ENCODE results near the gene ZMYM2. TPM values are rescaled to one million over a fixed set of nuclear protein-coding genes. Genes with fewer than 3 reads are reported as not detected.

ZMYM2 gene
- total RNA-seq, 1 experiment from 2014 or later, result 159 TPM

GRCh38 chr13:19993024-19993423 is 34.5 kb downstream of the ZMYM2 start (continued):
- no peak for TF ChIP-seq ZMAT4 (CRISPR knock-in tag; IDR thresholded peaks at IDR 0.05)
- no peak for TF ChIP-seq ZNF121 (CRISPR knock-in tag; IDR thresholded peaks at IDR 0.05)
- no peak for TF ChIP-seq IRF2 (CRISPR knock-in tag; IDR thresholded peaks at IDR 0.05; ENCODE audit: borderline replicate concordance, low read depth)
- TF ChIP-seq JUN (CRISPR knock-in tag; IDR thresholded peaks at IDR 0.05), result no peak
- TF ChIP-seq MYBL2 (CRISPR knock-in tag; IDR thresholded peaks at IDR 0.05), result no peak
- no peak for TF ChIP-seq E2F4 (CRISPR knock-in tag; IDR thresholded peaks at IDR 0.05; ENCODE audit: borderline replicate concordance, low read depth)

- Mint-ChIP-seq H3K27ac (no peak overlapping the region), H3K27me3 (ENCODE audit: low read depth) (no peaks in the 10 kb centered on the region), H3K36me3 (peaks cover 32% of the 10 kb centered on the region), H3K9me3 (no peaks in the 10 kb centered on the region), H3K4me1 (no peaks in the 10 kb centered on the region; the same call in 1 of the 2 replicates), H3K4me3 (no peak overlapping the region)
- ATAC-seq (no peak), DNase-seq (ENCODE audit: low spot score) (no peak)
- POLR2A ChIA-PET, result interaction anchor here (0.6 kb wide), 1 partner anchor 31 kb away, joined by 3 read pairs; no protein-coding TSS in a partner anchor
- no peak for TF ChIP-seq ZBTB43 (CRISPR knock-in tag; IDR thresholded peaks at IDR 0.05)
- no peak for TF ChIP-seq TEAD4 (CRISPR knock-in tag; IDR thresholded peaks at IDR 0.05)
- no peak for TF ChIP-seq ELF4 (CRISPR knock-in tag; IDR thresholded peaks at IDR 0.05; ENCODE audit: low read depth)
- no peak for TF ChIP-seq USF2 (CRISPR knock-in tag; IDR thresholded peaks at IDR 0.05)
- no peak for TF ChIP-seq SOX15 (CRISPR knock-in tag; IDR thresholded peaks at IDR 0.05)
- no peak for TF ChIP-seq JUN (CRISPR knock-in tag; IDR thresholded peaks at IDR 0.05)
- no peak for TF ChIP-seq ATF1 (CRISPR knock-in tag; IDR thresholded peaks at IDR 0.05)
- no peak for TF ChIP-seq ZNF232 (CRISPR knock-in tag; IDR thresholded peaks at IDR 0.05)
- no peak for TF ChIP-seq PRRX2 (CRISPR knock-in tag; IDR thresholded peaks at IDR 0.05)
- no peak for TF ChIP-seq AR (CRISPR knock-in tag; IDR thresholded peaks at IDR 0.05)
- CTCF ChIA-PET, result interaction anchor here (0.7 kb wide), 1 partner anchor 14 kb away, joined by 3 read pairs; no protein-coding TSS in a partner anchor
Observed at GRCh38 chr13:19998960-19999359, 40.4 kb downstream of the ZMYM2 start.

GRCh38 chr13:20000062-20000552 is 41.6 kb downstream of the ZMYM2 start:
- ATAC-seq, result no peak
- H3K27ac Mint-ChIP-seq, result no peak overlapping the region; the same call in 1 of the 2 replicates
- H3K4me3 Mint-ChIP-seq, result no peak overlapping the region
- ChIA-PET POLR2A (no interaction called here), CTCF (no interaction called here)
- no peaks in the 10 kb centered on the region; the same call in 1 of the 2 replicates for H3K4me1 Mint-ChIP-seq
- peaks cover 34% of the 10 kb centered on the region for H3K36me3 Mint-ChIP-seq
- no peak for DNase-seq (ENCODE audit: low spot score)
- no peaks in the 10 kb centered on the region for H3K9me3 Mint-ChIP-seq
- H3K27me3 Mint-ChIP-seq (ENCODE audit: low read depth), result no peaks in the 10 kb centered on the region
- TF ChIP-seq RELA (CRISPR knock-in tag; IDR thresholded peaks at IDR 0.05; ENCODE audit: borderline replicate concordance) (no peak), FOXJ3 (CRISPR knock-in tag; IDR thresholded peaks at IDR 0.05; ENCODE audit: borderline replicate concordance) (no peak), RORB (CRISPR knock-in tag; IDR thresholded peaks at IDR 0.05) (no peak), USF1 (CRISPR knock-in tag; IDR thresholded peaks at IDR 0.05) (no peak), AR (CRISPR knock-in tag; IDR thresholded peaks at IDR 0.05) (no peak)
